GM18870 (cell line): ENCODE results near the gene UMODL1.
"Not testable (repeated sequence)": the region's sequence is repeated elsewhere in the genome, so short reads cannot be mapped to it uniquely, and the experiment has no call there.

Experiments used
- ATAC-seq: cut with Tn5 transposase; IDR thresholded peaks from one replicate; pipeline ENCODE4 v1.9.1; 2021; ENCODE audit warnings: moderate library complexity; ENCODE audit not compliant: unreplicated experiment

UMODL1 gene

DNA sequence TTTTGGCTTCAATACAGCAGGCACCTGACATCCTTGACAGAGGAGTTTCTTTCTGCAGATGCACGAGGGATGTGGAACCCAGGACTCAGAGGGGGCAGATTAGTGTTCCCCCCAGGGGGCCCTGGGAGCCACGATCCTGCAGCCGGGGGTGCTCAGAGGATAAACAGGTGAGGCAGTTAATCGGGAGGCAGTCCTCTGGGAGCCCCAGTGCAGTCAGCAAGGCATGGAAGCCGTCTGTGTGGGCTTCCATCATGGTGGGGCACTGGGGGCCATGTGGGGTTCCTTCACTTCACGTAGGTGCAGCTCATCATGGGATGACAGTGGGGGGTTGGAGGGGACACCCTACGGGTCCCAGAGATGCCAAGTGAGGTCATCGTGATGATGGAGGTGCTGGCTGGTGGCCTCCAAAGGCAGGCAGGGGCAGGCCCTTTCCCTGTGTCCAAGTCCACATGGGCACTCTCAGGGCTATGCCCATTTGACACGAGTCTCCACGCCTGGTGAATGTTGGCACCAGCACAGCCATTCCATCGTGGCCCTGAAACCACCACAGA lies 88.5 kb downstream of the UMODL1 start:
- ATAC-seq = no peak

DNA sequence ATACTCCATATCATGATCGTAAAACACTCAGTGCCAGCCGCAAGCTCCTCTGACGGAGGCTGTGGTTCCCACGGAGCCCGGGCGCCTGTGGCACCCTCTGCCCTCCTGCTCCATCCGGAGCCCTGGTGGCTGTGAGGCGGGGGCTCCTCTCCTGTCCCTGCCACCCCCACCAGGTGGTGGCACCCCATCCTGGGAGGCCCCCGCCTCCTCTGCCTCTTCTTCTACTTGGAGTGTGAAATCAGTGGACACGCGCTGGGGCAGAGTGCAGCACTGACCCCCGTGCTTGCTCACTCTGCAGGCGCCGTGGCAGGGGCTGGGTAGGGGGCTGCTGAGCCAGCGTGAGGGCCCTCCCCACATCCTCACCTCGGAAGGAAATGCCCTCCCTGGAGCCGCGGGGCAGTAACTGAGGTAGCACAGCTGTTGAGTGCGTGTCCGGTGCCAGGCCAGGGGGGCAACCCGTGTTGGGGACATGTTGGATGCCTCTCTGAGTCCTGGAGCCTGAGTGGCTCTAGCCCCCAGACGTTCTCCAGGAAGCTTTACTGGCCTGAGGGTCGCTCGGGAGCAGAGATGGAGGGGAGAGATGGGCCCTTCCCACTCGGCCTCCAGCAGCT lies 89.1 kb downstream of the UMODL1 start:
- no peak for ATAC-seq

DNA sequence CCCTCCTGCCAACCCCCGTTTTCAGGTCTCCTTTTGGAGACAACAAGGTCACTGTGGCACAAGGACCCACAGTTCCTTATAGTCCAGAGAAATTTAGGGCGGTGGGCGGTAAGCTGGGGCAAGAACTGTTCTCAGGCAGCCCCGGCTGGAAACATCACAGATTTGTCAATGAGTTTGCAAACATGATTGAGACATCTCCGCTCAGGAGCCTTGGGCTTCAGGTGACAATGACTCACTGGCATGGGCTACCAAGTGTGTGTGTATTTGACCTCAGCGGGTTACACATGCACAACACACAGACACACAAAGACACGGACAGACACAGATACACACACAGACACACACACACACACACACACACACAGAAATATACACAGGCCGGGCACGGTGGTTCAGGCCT lies 89.6 kb downstream of the UMODL1 start:
- no peak for ATAC-seq

DNA sequence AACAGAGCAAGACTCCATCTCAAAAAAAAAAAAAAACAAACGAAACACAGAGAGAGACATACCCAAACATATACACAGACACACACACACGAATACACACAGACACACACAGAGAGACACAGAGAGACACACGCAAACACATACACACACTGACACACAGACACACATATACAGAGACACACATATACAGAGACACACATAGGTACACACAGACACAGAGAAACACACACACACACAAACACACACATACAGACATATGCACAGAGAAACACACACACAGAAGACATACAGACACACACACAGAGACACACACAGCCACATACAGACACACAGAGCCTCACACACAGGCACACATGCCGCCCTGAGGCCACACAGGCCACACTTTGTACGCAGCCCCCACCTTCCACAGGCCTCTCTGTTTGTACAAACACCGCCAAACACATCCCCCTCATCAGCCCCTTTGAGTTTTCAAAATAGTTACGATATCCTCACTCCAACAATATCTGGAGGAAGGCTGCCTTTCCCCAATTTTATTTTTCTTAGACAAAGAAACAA lies 90.4 kb downstream of the UMODL1 start:
- ATAC-seq = no peak

DNA sequence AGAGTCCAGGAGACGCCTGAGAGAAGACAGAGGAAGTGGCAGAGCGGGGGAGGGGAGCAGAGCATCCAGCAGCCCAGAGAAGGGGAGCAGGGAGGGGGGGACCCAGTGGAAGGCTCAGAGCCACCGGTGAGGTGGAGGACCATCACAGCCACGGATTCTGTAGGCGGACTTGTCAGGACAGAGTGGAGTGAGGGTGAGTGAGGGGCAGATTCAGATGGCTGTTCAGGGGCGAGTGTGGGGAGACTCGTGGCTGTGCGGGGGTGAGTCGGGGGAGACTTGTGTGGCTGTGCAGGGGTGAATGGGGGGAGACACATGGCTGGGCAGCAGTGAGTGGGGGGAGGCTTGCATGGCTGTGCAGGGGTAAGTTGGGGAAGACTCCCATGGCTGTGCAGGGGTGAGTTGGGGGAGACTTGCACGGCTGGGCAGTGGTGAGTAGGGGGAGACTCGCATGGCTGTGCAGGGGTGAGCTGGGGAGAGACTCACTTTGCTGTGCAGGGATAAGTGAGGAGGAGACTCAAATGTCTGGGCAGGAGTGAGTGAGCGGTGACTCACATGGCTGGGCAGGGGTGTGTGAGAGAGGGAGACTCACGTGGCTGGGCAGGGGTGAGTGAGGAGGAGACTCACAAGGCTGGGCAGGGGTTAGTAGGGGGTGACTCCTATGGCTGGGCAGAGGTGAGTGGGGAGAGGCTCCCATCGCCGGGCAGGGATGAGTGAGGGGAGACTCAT lies 91.0 kb downstream of the UMODL1 start:
- ATAC-seq = no peak

DNA sequence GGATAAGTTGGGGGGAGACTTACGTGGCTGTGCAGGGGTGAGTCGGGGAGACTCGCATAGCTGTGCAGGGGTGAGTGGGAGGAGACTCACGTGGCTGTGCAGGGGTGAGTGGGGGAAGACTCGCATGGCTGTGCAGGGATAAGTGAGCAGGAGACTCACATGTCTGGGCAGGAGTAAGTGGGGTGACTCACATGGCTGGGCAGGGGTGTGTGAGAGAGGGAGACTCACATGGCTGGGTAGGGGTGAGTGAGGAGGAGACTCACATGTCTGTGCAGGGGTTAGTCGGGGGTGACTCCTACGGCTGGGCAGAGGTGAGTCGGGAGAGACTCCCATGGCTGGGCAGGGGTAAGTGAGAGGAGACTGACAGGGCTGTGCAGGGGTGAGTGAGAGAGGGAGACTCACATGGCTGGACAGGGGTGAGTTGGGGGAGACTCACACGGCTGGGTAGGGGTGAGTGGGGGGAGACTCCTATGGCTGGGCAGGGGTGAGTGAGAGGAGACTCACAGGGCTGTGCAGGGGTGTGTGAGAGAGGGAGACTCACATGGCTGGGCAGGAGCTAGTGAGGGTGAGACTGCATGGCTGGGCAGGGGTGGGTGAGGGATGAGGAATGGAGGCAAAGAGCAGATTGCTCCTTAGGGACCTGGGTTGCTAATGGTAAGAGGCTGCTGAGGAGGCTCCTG lies 91.9 kb downstream of the UMODL1 start:
- no peak for ATAC-seq

DNA sequence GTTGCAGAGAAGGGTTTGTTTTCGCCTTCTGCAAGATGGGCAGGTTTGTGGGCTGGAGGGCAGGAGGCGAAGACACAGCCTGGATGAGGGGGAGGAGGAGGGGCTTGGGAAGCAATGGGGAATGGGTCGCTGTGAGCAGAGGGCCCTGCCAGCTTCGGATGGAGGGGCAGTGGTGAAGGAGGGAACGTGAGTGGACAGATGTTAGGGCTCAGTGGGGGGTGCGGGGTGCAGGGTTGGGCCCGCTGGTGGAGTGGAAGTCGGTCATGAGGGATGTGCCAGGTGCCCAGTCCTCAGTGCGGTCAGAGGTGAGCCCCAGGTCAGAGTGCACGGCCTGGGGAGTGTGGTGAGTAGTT lies 92.4 kb downstream of the UMODL1 start:
- ATAC-seq = no peak

DNA sequence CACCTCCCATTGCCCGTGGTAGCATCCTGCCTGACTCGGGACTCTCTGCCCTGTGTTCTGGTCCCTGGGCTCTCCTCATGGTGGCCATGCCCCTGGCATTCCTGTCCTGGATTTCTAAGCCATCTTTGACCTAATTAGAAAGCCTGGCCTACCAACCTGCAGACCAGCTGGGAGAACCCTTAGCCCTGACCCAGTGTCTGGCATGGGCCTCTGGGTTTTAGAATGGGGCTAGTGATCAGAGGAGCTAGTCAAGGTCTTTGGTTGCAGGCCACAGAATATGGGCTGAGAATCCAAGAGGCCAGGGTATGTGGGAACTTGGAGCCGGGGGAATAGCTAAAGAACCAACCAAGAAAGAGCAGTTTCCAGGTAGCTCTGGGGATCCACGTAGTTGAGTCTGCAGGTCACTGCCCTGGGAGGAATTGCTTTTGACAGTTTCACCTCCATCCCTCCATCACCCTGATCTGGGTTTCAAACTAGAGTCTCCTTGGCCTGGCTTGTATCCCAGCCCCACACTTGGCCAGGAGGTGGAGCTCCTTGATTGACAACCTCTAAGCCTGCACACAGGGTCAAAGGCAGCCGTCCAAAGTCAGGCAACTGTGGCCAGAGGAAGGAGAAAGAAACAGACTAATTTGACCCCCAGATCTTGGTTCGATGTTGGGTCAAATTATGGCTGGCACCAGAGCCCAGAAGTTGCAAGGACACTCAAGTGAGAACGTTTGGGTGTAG lies 93.1 kb downstream of the UMODL1 start:
- ATAC-seq = no peak

DNA sequence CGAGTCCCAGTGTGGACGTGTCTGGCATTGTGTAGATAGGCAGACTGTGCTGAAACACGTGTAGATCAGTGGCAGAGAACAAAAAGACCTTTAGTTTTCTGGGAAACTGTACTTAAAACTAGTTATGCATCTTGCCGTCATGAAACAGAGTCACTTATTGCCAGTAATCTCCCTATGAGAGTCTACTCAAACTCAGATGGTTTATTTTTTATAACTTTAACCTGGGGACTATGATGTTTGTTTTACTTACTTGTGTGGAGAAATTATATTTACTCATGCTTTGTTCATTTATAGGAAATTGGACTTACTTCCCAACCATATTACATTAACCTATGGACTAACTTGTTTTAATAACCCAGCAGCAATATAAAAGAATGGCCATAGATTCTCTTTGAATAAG lies 93.7 kb downstream of the UMODL1 start:
- no peak for ATAC-seq

DNA sequence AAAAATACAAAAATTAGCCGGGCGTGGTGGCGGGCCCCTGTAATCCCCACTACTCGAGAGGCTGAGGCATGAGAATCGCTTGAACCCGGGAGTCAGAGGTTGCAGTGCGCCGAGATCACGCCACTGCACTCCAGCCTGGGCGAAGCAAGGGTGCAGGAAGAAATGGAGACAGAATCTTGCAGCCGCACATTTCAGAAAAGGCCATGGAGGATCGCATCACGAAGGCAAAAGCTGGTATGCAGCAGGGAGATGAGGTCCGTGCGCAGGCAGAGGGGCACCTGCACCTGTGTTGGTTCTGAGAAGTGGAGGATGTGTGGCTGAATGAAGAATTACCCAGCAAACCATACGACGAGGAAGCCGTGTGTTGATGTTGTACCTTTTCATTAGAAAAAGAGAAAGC lies 94.8 kb downstream of the UMODL1 start:
- ATAC-seq = no peak

DNA sequence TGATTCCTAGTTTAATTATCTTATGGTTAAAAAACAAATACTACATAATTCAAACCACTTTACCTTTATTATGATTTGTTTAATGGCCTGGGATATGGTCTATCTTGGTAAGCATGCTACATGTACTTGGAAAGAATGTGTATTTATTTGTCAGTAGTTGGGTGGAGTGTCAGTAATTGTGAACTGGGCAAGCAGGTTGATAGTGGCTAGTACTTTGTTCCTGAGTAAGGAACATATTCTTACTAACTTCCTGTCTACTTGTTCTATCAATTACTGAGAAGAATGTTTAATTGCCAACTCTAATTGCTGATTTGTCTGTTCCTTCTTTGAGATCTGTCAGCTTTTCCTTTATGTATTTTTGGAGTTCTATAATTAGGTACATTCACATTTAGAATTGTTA lies 98.6 kb downstream of the UMODL1 start:
- ATAC-seq = no peak

DNA sequence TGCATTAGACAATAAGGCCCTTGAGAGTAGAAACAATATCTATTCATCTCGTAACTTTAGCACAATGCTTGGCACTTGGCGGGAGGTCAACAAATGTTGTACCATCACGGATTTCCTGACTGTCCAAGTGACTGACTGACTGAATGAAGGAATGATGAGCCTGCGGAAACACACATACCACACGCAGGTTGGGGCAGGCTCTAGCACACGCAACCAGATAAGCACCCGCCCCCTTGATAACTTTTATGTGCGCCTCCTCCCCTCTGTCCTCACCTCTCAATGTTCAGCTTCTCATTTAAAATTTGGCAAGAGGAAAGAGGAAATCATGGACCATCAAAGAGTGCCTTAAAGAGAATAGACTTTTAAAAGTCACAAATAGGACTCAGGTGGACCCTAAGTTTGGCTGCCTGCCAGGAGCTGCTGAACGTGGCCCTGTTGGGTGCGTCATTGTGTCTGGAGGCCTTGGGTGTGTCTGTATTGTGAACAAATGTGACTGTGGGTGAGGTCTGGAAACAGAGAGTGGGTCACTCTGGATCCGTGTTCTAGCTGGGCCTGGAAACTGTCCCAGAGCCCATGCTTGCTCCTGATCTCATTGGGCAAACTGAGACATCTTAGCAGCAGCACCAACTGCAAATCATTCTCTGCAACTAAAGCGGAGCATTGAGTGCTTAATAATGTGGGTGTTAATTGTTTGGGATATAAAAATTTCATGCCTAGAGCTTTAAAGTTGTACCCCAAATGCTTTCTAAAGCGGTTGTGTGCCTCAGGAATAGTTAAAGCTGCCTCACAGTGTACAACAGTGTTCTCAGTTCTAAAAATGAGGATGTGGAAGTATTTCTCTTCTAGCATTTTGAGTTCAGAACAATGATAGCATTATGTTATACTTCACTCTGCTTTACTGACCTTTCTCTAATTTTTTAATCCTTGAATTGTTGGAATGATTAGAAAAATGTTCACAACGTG lies 100.3 kb downstream of the UMODL1 start:
- ATAC-seq = no peak

DNA sequence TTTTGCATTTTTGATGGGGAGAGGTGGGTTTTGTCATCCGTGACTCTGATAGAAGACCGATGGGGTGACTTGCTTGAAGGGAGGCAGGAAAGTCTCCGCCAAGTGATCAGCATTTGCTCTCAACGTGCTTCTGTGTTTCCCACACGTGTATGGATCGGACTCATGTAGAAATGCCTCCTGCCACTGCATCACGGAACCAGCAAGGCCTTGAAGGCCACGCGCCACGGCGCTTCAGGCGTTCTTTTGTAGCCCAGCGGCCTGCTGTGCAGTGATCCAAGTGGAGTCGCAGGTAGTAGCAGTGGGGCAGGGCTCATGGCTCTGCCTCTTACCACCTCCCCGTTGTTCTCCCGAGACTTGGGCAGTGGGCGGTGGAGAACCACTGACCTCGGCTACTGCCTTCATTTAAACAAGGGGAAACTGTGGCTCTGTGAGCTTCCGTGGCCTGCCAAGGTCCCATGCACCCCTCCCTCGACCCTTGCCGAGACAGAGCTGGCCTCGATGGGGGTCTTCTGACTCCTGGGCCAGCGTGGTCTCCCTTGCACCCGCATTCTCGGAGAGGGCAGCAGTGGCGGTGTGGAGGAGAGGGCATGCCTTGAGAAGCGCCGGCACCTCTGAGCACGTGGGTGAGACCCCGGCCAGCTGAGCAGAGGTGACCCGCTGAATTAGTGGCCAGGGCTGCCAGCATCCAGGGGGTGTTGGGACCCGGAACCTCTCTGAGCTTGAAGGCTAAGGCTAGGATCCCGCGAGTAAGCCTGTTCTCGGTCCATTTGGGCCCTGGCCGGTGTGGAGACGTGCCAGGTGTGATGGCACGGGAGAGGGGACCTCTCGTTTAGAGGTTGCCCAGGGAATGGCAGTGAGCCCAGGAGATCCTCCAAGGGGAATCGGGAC lies 101.7 kb downstream of the UMODL1 start:
- ATAC-seq = no peak

DNA sequence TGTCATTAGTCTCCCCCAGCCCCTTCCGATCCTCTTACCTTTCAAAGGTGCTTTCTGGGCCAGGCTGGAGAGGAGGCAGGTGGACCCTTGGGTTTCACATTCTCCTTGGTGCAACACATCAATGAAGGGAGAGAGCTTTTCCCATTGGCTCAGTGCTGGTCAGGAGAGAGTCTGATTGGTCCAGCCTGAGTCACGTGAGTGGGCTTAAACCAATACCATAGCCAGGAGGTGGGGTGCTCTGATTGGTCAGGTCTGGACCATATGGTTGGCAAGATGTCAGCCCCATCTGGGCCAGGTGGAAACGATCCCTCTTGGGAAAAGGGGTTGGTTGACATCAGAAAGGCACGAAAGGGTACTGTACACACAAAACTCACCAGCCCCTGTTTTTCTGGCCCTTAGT lies 103.1 kb downstream of the UMODL1 start:
- no peak for ATAC-seq

DNA sequence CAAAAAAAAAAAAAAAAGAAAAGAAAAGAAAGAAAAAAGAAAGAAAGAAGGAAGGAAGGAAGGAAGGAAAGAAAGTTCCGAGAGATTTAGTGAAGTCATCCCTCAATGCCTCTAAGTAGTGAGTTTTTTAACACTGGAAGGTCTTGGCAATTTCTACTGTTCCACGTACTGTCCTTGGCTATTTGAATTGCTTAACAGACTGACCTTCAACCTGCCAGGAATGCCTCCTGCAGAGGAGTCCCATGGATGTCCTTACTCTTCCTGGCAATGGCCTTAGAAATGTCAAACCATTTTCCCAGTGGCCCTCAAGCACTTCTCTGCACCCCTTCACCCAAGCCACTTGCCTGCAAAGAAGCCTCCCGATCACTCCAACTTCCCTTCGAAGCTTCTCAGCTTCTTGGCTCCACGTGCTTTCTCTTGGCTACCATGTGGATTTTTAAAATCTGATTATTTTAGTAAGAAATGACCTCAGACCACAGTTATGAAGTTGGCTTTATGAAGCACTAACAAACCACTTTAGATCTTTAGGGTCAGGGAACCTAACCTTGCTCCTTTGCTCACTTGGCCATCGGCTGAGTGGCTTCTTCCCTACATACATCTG lies 104.1 kb downstream of the UMODL1 start:
- ATAC-seq = no peak

DNA sequence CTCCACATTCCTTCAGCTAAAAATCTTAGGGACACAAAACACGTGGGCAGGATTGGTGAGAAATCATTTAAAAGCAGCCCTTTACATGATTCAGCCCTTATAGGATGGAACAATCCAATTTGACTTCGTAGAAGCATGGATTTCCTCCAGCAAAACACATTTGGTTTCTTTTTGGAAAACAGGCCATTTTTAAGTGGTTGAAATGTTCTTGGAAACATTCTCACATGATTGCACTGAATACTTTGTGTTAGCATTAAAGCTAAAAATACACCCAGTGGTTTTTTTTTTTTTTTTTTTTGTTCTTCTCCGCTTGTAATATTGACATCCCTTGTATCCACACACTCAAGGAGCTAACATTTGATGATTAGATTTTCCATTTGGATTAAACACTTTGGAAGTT lies 105.7 kb downstream of the UMODL1 start:
- ATAC-seq = no peak

DNA sequence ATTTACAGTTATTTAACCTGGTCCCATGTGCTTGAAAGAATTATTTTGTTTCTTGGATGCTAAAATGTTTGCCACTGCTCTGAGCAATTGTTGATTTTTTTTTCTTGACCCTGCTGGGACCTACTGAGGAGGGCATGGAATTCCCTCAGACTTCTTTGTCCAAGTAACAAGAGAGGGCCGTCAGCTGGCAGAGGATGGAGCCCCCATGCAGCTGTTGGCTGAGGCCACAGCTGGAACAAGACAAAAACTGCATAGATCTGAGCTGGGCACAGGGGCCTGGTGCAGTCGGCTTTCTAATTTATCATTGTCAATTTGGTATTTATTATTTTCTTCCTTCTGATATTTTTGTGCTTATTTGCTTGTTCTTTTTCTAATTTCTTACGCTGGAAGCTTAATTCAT lies 108.2 kb downstream of the UMODL1 start:
- ATAC-seq = no peak

DNA sequence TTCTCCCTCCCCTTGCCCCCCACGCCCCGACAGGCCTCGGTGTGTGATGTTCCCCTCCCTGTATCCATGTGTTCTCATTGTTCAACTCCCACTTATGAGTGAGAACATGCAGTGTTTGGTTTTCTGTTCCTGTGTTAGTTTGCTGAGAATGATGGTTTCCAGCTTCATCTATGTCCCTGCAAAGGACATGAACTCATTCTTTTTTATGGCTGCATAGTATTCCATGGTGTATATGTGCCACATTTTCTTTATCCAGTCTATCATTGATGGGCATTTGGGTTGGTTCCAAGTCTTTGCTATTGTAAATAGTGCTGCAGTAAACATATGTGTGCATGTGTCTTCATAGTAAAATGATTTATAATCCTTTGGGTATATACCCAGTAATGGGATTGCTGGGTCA lies 108.9 kb downstream of the UMODL1 start:
- not testable (repeated sequence) for ATAC-seq
